HepG2 (cell line): Measurements from ENCODE around the gene PUS3. TPM values are rescaled to one million over a fixed set of nuclear protein-coding genes. Genes with fewer than 3 reads are reported as not detected.

Experiments
- ATAC-seq: fragments of 200-7000 bp; cut with Tn5 transposase; 3 replicates; pipeline ENCODE4 v1.9.1; 2020; ENCODE audit warnings: mild to moderate bottlenecking, moderate library complexity
- BruUV-seq: library from RNA; stranded (reverse); fragments of 400-500 nt; replicated peaks from 2 replicates; lab custom pipeline; 2021; lab: Mats Ljungman, UMichigan
- CTCF ChIA-PET: fragments of 300-600 bp; formaldehyde crosslinking; extraction: SDS; loops from one replicate; lab custom pipeline; 2021; ENCODE audit warnings: low total read pairs, inconsistent platforms, low intra/inter-chr PET ratio; lab: Yijun Ruan, JAX
- POLR2A ChIA-PET: fragments of 350-600 bp; sonication (Branson Sonifier 250); formaldehyde crosslinking; loops from one replicate; lab custom pipeline; 2020; ENCODE audit warnings: antibody characterized with exemption, inconsistent platforms; lab: Yijun Ruan, JAX
- DNase-seq: peaks from one replicate; pipeline ENCODE4 v3.0.0-alpha.2; 2015; ENCODE audit warnings: low spot score
- FAIRE-seq: peaks from 3 replicates; lab custom pipeline; 2011; peaks lifted over from hg19 to GRCh38; lab: Jason Lieb, UNC
- H2AFZ ChIP-seq: one replicate; pipeline ENCODE4 v1.6.1; 2011; ENCODE audit warnings: low read length, inconsistent platforms
- H3K27ac ChIP-seq: fragments of 300-600 bp; 3 replicates; pipeline ENCODE4 v1.8.0; 2011; ENCODE audit warnings: mixed run types, mild to moderate bottlenecking, mixed read lengths, low read length, inconsistent platforms; ENCODE audit not compliant: insufficient read depth; ENCODE audit errors: extremely low read length
- H3K27me3 ChIP-seq, 2 experiments: fragments of 200-600 bp in 1 of 2; 2 replicates in 1 of 2; 3 replicates in 1 of 2; pipeline versions ENCODE4 v1.6.0 to v1.8.0; 2011; ENCODE audit warnings: low read length in 2 of 2, mild to moderate bottlenecking in 2 of 2, moderate library complexity in 2 of 2, inconsistent platforms in 1 of 2; ENCODE audit not compliant: insufficient read depth in 2 of 2, control insufficient read depth in 1 of 2
- H3K36me3 ChIP-seq, 2 experiments: fragments of 200-600 bp in 1 of 2; replicated peaks in 1 of 2; 2 replicates in 1 of 2; 3 replicates in 1 of 2; pipeline versions ENCODE4 v1.5.1 to v1.8.0; 2011; ENCODE audit warnings: low read length in 2 of 2, inconsistent platforms in 1 of 2; ENCODE audit not compliant: insufficient read depth in 2 of 2, control insufficient read depth in 1 of 2
- H3K4me1 ChIP-seq: 2 replicates; pipeline ENCODE4 v1.5.1; 2012; ENCODE audit warnings: low read length, inconsistent platforms; ENCODE audit not compliant: insufficient read depth
- H3K4me2 ChIP-seq: 2 replicates; pipeline ENCODE4 v1.6.0; 2011; ENCODE audit warnings: low read depth, low read length, inconsistent platforms
- H3K4me3 ChIP-seq, 3 experiments: fragments of 200-600 bp in 1 of 3; sonication (generic), shearing (Covaris generic) in 1 of 3; replicated peaks in 1 of 3; 2 replicates each; pipeline ENCODE4 v1.5.1; 2011 to 2016; ENCODE audit warnings: low read length in 3 of 3, inconsistent platforms in 2 of 3, low read depth in 2 of 3, mild to moderate bottlenecking in 2 of 3, control low read depth in 1 of 3, mixed read lengths in 1 of 3; ENCODE audit not compliant: insufficient read depth in 1 of 3
- H3K79me2 ChIP-seq: one replicate; pipeline ENCODE4 v1.6.1; 2011; ENCODE audit warnings: low read length, inconsistent platforms; ENCODE audit not compliant: insufficient read depth
- H3K9ac ChIP-seq: 2 replicates; pipeline ENCODE4 v1.6.0; 2011; ENCODE audit warnings: mild to moderate bottlenecking, low read depth, low read length, inconsistent platforms; ENCODE audit not compliant: insufficient read depth
- H3K9me3 ChIP-seq: 2 replicates; pipeline ENCODE4 v1.5.1; 2012; ENCODE audit warnings: mild to moderate bottlenecking, low read length
- H4K20me1 ChIP-seq: 2 replicates; pipeline ENCODE4 v1.6.0; 2011; ENCODE audit warnings: inconsistent platforms, mild to moderate bottlenecking, low read length, moderate library complexity; ENCODE audit not compliant: insufficient read depth
- CENPT ChIP-seq: sonication (generic); formaldehyde crosslinking; IDR thresholded peaks from 2 replicates; pipeline ENCODE4 v1.8.0; 2022; ENCODE audit warnings: low read depth, mild to moderate bottlenecking, moderate library complexity, missing genetic modification reagents
- DR1 ChIP-seq: sonication (generic); formaldehyde crosslinking; IDR thresholded peaks from 2 replicates; pipeline ENCODE4 v1.8.0; 2021; ENCODE audit warnings: mild to moderate bottlenecking, missing genetic modification reagents, inconsistent platforms
- JDP2 ChIP-seq: sonication (generic); formaldehyde crosslinking; IDR thresholded peaks from 2 replicates; pipeline ENCODE4 v1.8.1; 2022; ENCODE audit warnings: missing genetic modification reagents, borderline replicate concordance
- SMC3 ChIP-seq: IDR thresholded peaks from 2 replicates; pipeline ENCODE4 v1.6.1; 2011; ENCODE audit warnings: low read length, improper control_type of control experiment
- TFAP4 ChIP-seq: sonication (generic); IDR thresholded peaks from 2 replicates; pipeline ENCODE4 v1.6.1; 2016; ENCODE audit warnings: low read depth, borderline replicate concordance
- U2AF2 ChIP-seq: fragments of 200-400 bp; formaldehyde crosslinking; IDR thresholded peaks from 2 replicates; pipeline ENCODE4 v1.6.1; 2017; ENCODE audit warnings: low read depth, mild to moderate bottlenecking, low read length
- ZNF343 ChIP-seq: sonication (generic); formaldehyde crosslinking; IDR thresholded peaks from 2 replicates; pipeline ENCODE4 v1.4.0; 2020; ENCODE audit warnings: mild to moderate bottlenecking, missing genetic modification reagents
- ZNF558 ChIP-seq: sonication (generic); formaldehyde crosslinking; IDR thresholded peaks from 2 replicates; pipeline ENCODE4 v1.9.0; 2022; ENCODE audit warnings: mild to moderate bottlenecking, missing genetic modification reagents, borderline replicate concordance
- WGBS: methylation state at CpG from one replicate; pipeline ENCODE4 v1.1.6; 2017; ENCODE audit warnings: low lambda C conversion rate; 5-methylcytosine and 5-hydroxymethylcytosine counted together
- in situ Hi-C: cut with HindIII; loops from 2 replicates; pipeline ENCODE4 v1.10.0; 2017; ENCODE audit warnings: low pct_unique_long_range_greater_than_20kb; ENCODE audit not compliant: extremely low pct_ligation_motif_present
- intact Hi-C: fragments of 100-400 bp; cut with micrococcal nuclease; formaldehyde crosslinking; loops from one replicate; pipeline ENCODE4 v1.10.0; 2022; ENCODE audit not compliant: unreplicated experiment
- polyA plus RNA-seq, 8 experiments: library from polyadenylated mRNA; depleted of rRNA in 3 of 8; stranded (reverse) in 7 of 8; unstranded in 1 of 8; fragments of >200 nt; fragmentation: Illumina TruSeq in 4 of 8; extraction: Trizol in 4 of 8; gene quantifications; 2 replicates each; pipeline versions ENCODE4 v1.2.1 to v1.2.3, GENCODE V29; 2011 to 2016; ENCODE audit warnings: low read depth in 4 of 8, missing spikeins in 1 of 8, mixed read lengths in 1 of 8; ENCODE audit not compliant: insufficient read depth in 1 of 8
- total RNA-seq, 5 experiments: library from RNA; depleted of rRNA; stranded (reverse); fragments of >200 nt; fragmentation: Illumina TruSeq; extraction: Trizol; gene quantifications; 2 replicates each; pipeline ENCODE4 v1.2.3, GENCODE V29; 2016; ENCODE audit warnings: low read depth in 1 of 5

The PUS3 gene
- total and polyA plus RNA-seq, 2 of the 13 experiments (the other 11 are each of a cell fraction or from before 2014, with no cell fraction given), result 6.0 to 18.2 TPM

DNA sequence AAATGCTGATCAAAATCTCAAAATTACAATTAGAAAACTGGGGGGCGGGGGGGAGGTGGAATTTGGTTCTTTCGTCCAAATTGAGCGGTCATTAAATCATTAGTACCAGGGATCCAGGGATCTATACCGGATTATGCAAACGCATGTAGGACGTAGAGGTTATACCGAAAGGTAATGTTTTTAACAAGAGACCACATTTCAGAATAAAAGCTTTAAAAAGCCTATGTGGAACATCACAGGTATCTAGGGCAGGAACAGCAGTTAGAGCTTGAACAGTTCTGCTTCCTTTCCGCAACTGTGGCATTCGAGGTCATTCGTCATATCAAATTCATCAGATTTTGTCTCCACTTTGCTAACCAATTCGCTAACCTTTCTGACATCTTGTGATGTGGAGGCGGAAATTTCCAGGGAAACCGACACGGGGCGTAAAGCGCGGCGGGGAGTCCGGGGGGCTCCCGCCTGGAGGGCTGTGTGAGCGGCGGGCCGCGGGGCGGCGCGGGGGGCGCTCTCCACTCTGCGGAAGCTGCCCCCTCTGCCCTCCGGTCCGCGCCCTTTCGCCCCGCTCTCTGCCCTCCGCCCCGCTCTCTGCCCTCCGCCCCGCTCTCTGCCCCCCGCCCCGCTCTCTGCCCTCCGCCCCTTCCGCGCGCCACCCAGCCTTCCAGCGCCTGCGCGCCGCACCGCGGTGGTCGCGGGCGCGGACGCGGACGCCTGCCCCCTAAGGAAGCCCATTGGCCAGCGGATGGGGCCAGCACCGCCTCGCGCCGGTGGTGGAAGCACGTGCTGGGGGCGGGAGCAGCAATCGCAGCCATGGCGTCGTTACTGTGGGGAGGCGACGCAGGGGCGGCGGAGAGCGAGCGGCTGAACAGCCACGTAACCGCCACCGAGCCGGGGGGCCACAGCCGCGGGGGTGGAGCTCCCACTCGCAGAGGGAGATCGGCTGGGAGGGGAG lies 979 bp upstream of the PUS3 start, which contains the start of gene DDX25:
TSS of gene DDX25 (plus strand) at position 798 of the 949 bp plus-strand sequence. CDS start at position 808, 10 bp downstream.
- Histone ChIP-seq H3K9me3 (no peaks in the 10 kb centered on the region), H3K36me3 (no peaks in the 10 kb centered on the region; a peak in 1 of 5 replicates), H3K4me1 (peaks cover 13% of the 10 kb centered on the region), H3K27me3 (no peaks in the 10 kb centered on the region; a peak in 2 of 5 replicates), H3K9ac (no peak within 1 kb of the TSS), H3K4me3 (peak within 1 kb of the TSS in 2 of 3 experiments; percentile 76 to 95; a peak in 3 of 6 replicates), H3K79me2 (peaks cover 11% of the 10 kb centered on the region), H3K4me2 (peak within 1 kb of the TSS; percentile 83), H3K27ac (no peak within 1 kb of the TSS), H4K20me1 (no peaks in the 10 kb centered on the region), H2AFZ (no peak within 1 kb of the TSS)
- WGBS, result 85% methylated on average over 81 of the region's 81 CpGs
- no TSS peak for BruUV-seq
- intact Hi-C loops (no loop called here), in situ Hi-C loops (no loop called here)
- TF ChIP-seq U2AF2 (no peak), SMC3 (no peak), ZNF343 (CRISPR knock-in tag) (no peak), JDP2 (CRISPR knock-in tag) (no peak), TFAP4 (no peak), ZNF558 (CRISPR knock-in tag) (no peak), DR1 (no peak), CENPT (no peak)
- ChIA-PET CTCF (no interaction called here), POLR2A (interaction anchor here (0.7 to 1.4 kb wide), 8 partner anchors 11 to 312 kb away, joined by 3 to 17 read pairs (median 4); partner anchors contain the start of genes HYLS1 and STT3A)
- no peak for FAIRE-seq
- no peak for DNase-seq
- no peak for ATAC-seq
